Progenitor cell of endocrine pancreas (in vitro differentiated cells): ENCODE data around the gene SEMA3A. TPM values are rescaled to one million over a fixed set of nuclear protein-coding genes. Genes with fewer than 3 reads are reported as not detected.

Experiments used
- DNase-seq: peaks from one replicate; pipeline ENCODE4 v3.0.0; 2021; ENCODE audit warnings: low spot score; ENCODE audit not compliant: unreplicated experiment
- H3K27ac Mint-ChIP-seq: 2 replicates; pipeline ENCODE4 v1.8.0; 2021; ENCODE audit warnings: mild to moderate bottlenecking, moderate library complexity, mixed read lengths
- H3K27me3 Mint-ChIP-seq: 2 replicates; pipeline ENCODE4 v1.8.0; 2021; ENCODE audit warnings: mixed read lengths
- H3K36me3 Mint-ChIP-seq: 2 replicates; pipeline ENCODE4 v1.8.0; 2022; ENCODE audit warnings: mixed read lengths; ENCODE audit not compliant: insufficient read depth
- H3K4me1 Mint-ChIP-seq: 2 replicates; pipeline ENCODE4 v1.8.0; 2021; ENCODE audit warnings: low read depth, mixed read lengths
- H3K4me3 Mint-ChIP-seq: 2 replicates; pipeline ENCODE4 v1.8.0; 2021; ENCODE audit warnings: low read depth, mild to moderate bottlenecking, moderate library complexity, mixed read lengths
- H3K9me3 Mint-ChIP-seq: 2 replicates; pipeline ENCODE4 v1.8.0; 2021; ENCODE audit warnings: low read depth, mixed read lengths
- total RNA-seq: library from RNA; stranded (reverse); gene quantifications from 2 replicates; pipeline ENCODE4 v1.2.1, GENCODE V29; 2021
- TF ChIP-seq, protein P1 (sequence below): fragments of 200-600 bp; sonication (generic); IDR thresholded peaks from one replicate; pipeline ENCODE4 v1.5.0; 2021; ENCODE audit warnings: antibody characterized with exemption, mild to moderate bottlenecking; ENCODE audit not compliant: unreplicated experiment

Gene SEMA3A
- total RNA-seq, 1 donor from 2014 or later = 12.4 TPM

DNA sequence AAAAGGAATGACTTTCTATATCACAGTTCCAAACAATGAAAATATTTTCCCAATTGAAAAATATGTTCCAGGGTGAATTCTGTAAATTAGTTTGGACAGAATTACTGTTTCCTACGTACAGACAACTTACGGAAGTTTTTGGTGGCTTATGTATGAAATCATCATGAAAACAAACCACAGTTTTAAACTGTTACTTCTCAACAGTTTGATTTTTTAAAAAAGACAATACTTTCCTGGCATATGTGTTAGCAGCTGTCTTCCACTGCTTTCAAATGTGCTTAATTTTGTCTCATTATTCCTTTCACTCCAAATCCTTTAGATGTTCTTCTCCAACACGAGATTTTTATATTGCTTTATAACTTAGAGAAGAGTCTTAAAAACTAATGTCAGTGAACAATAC lies 56.2 kb downstream of the SEMA3A start:
- TF ChIP-seq, protein P1, sequence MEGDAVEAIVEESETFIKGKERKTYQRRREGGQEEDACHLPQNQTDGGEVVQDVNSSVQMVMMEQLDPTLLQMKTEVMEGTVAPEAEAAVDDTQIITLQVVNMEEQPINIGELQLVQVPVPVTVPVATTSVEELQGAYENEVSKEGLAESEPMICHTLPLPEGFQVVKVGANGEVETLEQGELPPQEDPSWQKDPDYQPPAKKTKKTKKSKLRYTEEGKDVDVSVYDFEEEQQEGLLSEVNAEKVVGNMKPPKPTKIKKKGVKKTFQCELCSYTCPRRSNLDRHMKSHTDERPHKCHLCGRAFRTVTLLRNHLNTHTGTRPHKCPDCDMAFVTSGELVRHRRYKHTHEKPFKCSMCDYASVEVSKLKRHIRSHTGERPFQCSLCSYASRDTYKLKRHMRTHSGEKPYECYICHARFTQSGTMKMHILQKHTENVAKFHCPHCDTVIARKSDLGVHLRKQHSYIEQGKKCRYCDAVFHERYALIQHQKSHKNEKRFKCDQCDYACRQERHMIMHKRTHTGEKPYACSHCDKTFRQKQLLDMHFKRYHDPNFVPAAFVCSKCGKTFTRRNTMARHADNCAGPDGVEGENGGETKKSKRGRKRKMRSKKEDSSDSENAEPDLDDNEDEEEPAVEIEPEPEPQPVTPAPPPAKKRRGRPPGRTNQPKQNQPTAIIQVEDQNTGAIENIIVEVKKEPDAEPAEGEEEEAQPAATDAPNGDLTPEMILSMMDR = no peak
- peaks cover 7% of the 10 kb centered on the region for H3K36me3 Mint-ChIP-seq
- H3K4me3 Mint-ChIP-seq = no peak overlapping the region
- H3K9me3 Mint-ChIP-seq = peaks cover 3% of the 10 kb centered on the region
- peaks cover 3% of the 10 kb centered on the region for H3K4me1 Mint-ChIP-seq
- no peak overlapping the region for H3K27ac Mint-ChIP-seq
- no peaks in the 10 kb centered on the region for H3K27me3 Mint-ChIP-seq
- DNase-seq = no peak

DNA sequence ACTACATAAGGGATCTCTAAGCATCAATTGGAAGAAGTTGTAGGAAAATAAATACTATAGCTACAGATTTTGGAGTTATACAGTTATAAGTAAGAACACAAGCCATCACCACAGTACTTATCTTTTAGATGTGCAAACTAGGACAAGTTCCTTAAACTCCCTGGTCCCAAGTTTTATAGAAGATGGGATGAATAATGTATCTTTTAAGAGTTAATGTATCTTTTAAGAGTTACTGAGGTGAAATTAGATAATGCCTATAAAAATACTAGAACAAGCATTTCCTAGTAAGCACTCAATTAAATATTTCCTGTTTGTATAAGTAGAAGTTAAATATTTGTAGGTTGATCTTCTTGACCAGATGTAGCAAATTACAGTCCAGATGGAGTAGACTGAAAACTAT lies 56.8 kb downstream of the SEMA3A start:
- no peak for DNase-seq
- Mint-ChIP-seq H3K36me3 (peaks cover 7% of the 10 kb centered on the region), H3K27me3 (no peaks in the 10 kb centered on the region), H3K4me3 (no peak overlapping the region), H3K9me3 (peaks cover 3% of the 10 kb centered on the region), H3K27ac (no peak overlapping the region), H3K4me1 (peaks cover 1% of the 10 kb centered on the region)
- TF ChIP-seq, protein P1 = no peak

DNA sequence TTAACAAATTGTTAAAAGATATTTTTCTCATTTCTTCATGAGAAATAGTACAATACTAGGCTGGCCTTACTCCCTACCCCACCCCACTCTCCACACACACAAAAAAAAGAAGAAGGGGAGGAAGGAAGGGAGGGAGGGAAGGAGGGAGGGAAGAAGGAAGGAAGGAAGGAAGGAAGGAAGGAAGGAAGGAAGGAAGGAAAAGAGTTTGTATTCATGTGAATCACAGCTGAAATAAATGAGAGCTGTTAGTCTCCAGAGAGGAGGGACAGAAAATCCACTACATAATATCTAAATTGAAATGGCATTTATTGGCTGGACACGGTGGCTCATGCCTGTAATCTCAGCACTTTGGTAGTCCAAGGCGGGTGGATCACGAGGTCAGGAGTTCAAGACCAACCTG lies 57.8 kb downstream of the SEMA3A start:
- Mint-ChIP-seq H3K4me1 (no peaks in the 10 kb centered on the region), H3K9me3 (peaks cover 3% of the 10 kb centered on the region), H3K36me3 (peaks cover 7% of the 10 kb centered on the region), H3K4me3 (no peak overlapping the region), H3K27ac (no peak overlapping the region), H3K27me3 (no peaks in the 10 kb centered on the region)
- DNase-seq = no peak
- TF ChIP-seq, protein P1 = no peak

DNA sequence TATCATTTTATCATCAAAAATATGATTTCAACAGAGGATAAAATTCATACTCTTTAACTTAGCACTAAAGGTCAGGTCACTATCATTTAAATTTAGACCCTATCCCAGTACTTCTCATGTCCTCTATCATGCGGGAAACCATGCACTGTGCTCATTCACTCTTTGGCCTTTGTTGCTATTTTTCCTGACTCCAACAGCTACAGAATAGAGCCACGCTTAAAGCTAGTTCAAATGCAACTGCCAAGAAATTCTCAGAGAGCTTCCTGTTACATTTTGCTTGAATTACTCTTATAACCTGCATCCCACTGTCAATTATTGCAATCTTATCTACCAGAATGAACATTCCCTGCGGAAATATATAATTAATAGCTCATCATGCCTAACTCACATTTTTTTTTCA lies 58.3 kb downstream of the SEMA3A start:
- Mint-ChIP-seq H3K27me3 (no peaks in the 10 kb centered on the region), H3K4me3 (no peak overlapping the region), H3K9me3 (no peaks in the 10 kb centered on the region), H3K36me3 (peaks cover 4% of the 10 kb centered on the region), H3K4me1 (no peaks in the 10 kb centered on the region), H3K27ac (no peak overlapping the region)
- DNase-seq = no peak
- TF ChIP-seq, protein P1 = no peak

DNA sequence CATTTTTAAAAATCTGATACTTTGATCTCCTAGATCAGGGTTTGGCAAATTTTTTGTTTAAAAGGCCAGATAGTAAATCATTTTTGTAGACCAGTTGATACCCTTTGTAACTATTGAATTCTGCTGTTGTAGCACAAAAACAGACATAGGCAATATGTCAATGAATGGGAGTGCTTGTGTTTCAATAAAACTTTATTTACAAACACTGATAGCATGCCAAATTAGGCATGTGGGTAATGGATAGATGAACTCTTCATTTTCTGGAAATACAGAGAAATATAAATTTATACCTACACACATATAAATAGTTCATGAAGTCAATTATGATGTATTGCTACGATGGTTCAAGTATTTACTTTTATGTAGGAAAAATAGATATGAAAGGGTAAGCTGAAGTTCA lies 60.4 kb downstream of the SEMA3A start:
- no peak overlapping the region for H3K27ac Mint-ChIP-seq
- TF ChIP-seq, protein P1 = no peak
- no peaks in the 10 kb centered on the region for H3K27me3 Mint-ChIP-seq
- no peaks in the 10 kb centered on the region for H3K9me3 Mint-ChIP-seq
- no peak overlapping the region for H3K4me3 Mint-ChIP-seq
- H3K4me1 Mint-ChIP-seq = no peaks in the 10 kb centered on the region
- DNase-seq = no peak
- H3K36me3 Mint-ChIP-seq = peaks cover 3% of the 10 kb centered on the region
